ENCODE results near the gene CHN1.

Gene CHN1

DNA sequence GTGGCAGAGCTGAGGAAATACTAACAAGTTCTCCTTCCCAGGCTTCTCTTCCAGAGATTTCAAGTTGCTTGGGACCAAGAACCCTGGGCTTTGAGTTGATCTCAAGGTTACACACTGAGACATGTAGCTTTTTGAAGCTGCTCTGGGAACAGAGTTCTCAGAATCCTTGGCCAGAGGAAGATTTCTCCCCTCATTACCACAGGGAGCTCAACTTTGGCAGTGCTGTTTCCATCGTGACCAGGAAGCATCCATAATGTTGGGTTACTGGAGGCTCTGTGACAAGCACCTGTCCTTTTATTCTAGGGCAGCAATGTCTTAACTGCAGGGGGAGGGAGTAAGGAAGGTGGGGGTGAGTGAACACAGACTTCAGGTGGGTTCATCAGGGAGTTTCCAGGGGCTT lies 199.4 kb downstream of the CHN1 start:
- no peak for DNase-seq (ENCODE audit: low read depth, low spot score)
- no peak overlapping the region for H3K4me3 ChIP-seq (ENCODE audit: low read length)

DNA sequence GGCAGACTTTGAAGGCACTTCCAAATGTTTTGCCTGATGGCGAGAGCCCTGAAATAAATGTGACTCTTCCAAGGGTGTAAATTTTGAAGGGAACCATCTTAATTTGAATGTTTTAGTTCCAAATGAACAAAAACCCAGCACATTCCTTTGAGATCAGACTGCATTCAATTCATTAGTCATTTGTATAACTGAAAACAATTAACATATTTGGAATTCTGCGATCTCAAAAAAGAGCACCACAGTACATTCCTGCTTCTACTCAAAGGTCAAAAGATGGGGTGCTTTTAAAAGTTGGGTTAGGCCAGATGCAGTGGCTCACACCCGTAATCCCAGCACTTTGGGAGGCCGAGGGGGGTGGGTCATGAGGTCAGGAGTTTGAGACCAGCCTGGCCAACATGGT lies 202.7 kb downstream of the CHN1 start:
- no peak for DNase-seq (ENCODE audit: low read depth, low spot score)
- H3K4me3 ChIP-seq (ENCODE audit: low read length) = no peak overlapping the region

DNA sequence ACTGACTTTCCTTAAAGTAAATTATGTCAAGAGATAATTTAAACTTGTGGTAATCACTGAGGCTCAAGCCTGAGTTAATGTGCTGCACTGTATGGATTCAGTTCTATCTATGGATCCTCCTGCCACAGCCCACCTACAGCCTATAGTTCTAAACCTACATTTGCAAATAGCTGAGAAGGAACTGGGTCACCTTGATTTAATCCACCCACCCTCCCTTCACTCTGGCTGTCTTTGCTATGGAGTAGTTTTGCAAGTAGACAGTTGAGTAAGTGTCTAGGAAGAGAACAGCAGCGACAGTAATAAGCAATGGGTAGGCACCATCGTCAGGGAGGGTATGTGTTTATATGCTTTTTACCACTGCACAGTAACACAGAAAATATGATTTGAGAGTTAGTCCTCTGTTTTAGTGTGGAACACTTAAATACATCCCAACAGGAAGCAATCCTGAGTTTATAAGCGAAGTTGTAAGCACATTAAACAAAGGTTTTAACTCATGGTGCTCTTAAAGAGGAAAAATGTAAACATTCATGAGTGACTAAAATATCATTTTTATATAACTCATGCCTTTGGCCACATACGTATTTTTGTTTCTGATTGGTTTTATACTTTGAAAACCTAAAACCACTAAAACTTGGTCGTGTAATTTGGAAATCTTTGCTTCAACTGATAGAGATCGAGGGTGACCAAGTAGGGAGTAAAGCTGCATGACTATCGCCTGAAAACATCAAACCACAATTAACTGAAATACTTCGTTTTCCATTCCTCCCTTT lies 204.6 kb downstream of the CHN1 start:
- no peak for DNase-seq (ENCODE audit: low read depth, low spot score)
- no peak overlapping the region for H3K4me3 ChIP-seq (ENCODE audit: low read length)

DNA sequence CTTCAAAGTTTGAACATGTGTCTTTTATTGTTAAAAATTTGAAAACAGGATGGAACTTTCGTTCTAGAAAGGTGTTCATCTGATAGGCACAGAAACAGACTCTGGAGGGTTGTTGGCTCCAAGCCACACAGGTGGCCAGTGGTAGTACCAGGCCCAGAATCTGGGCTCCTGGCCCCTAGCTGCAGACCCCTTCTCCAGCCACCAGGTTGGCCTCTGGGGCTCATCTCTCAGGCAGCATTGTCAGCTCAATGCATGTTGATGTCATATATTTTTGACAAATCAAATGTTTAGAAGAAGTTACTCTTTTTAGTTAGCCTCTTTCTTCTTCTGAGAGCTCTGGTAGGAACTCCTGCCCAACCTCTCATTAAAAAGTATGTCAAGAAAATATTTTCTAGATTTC lies 206.4 kb downstream of the CHN1 start:
- H3K4me3 ChIP-seq (ENCODE audit: low read length) = no peak overlapping the region
- DNase-seq (ENCODE audit: low read depth, low spot score) = no peak

DNA sequence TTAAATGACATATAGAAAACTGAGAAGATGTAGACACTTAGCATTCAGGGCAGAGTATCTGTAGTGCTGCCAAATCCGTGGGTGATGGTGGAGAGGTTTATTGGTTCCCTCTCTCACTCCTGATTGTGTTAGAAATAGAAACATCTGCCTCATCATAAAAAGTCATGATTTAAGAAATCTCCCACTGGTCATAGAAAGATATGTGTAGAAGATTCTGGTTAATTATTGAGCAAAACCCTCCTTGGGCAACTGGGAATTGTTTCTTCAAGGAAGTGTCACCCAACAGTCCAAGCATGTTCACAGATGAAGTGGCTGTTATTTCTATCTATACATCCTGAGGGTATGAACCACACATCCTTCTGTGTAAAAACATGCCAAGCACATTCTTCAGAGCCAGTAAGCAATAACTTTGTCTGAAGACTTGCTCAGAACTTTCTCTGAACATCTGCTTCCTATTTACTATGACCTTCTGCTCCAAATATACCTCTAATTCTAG lies 207.4 kb downstream of the CHN1 start:
- no peak for DNase-seq (ENCODE audit: low read depth, low spot score)
- H3K4me3 ChIP-seq (ENCODE audit: low read length) = no peak overlapping the region

DNA sequence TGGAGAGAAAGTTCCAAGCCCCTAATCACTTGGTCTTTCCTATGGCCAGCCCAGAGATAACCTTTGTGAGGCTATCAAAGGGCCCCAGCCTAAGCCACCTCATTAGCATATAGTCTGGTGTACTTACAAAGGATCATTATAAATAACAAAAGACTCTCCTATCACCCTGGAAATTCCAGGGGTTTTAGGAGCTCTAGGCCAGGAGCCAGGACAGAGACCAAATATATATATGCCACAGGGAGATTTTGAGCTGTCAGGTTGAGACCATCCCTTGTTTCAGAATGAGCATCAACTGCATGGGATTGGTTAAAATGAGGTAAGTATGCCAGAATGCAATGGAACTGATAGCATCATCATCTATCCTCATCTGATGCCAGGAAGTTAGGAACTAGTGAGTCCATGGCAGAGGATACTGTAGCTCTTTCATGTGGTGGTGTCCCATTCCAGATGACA lies 208.8 kb downstream of the CHN1 start:
- no peak for DNase-seq (ENCODE audit: low read depth, low spot score)
- no peak overlapping the region for H3K4me3 ChIP-seq (ENCODE audit: low read length)

DNA sequence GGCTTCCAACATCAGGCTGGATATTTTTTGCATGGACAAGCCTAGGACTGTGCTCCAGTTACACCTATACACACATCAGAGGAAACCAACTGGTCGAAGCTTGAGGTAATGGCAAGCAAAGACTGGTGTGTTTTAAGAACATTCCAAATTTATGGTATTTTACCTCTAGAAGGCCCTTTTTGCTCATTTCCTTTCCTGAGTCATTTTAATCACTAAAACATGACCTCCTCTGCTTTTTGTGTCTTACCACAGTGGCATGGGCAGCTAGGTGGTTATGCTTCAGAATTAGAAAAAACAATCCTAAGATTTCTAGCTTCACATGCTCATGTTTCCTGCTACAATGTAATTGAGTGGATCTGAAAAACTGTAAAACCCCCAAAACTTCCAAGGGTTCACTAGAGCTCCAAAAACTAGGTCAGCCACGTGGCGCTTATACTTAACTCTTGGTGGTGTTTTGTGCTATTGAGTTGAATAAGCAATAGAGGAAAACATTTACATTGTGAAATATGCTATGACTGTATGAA lies 210.3 kb downstream of the CHN1 start:
- no peak overlapping the region for H3K4me3 ChIP-seq (ENCODE audit: low read length)
- no peak for DNase-seq (ENCODE audit: low read depth, low spot score)

DNA sequence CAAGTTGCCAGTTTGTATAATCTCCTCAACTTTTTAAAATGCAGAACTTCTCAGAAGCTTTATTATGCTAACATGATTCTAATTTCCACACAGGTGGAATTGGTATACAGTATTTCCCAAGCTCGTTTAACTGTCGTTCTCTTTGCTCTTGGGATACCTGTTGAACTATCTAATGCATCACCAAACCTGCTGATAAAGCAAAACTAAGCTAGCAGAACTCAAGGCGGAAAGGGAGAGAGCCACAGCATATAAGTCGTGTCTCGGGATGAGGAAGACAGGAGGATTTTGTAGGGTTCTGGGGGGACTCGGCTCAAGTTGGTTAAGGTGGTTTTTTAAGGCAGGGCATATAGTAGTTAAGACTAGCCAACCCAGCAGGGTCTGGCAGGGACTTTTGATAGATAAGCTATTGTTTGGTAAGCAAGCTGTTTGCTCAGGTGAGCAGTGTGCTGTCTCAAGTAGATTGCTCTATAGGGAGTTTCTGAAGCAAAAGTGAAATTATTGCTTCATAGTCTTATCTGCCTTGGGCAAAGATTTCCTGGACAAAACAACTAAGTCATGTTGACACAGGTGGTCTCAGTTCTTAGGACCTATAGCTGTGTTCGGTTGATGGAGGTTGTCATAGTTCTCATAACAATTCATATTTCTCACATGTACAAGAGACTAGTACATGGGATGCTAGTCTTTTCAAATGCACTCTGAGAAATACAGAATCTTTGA lies 212.7 kb downstream of the CHN1 start:
- DNase-seq (ENCODE audit: low read depth, low spot score) = no peak
- no peak overlapping the region for H3K4me3 ChIP-seq (ENCODE audit: low read length)

DNA sequence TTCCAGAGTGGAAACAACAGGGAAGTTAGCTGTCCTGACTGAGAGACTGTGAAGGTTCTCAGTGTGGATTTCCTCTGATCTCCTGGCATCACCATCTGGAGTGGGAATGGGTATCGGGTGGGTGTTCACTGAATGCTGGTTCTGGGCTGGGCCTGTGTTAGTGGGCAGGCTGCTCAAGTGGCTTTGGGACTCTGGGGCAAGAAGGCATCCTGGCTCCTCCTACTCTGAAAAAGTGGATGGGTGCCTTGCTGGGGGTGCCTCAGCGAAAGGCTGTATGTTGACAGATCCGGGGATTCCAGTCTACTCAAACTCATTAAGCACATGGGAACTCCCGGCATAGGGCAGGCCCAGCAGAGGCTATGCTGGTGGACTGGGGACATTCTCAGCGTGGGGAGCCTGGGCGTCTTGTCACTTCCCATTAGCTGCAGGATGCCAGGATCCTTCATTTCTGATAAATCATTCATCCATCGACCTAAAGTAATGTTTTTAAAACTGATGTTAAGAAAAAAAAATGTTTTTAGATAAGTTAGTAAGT lies 213.4 kb downstream of the CHN1 start:
- no peak overlapping the region for H3K4me3 ChIP-seq (ENCODE audit: low read length)
- DNase-seq (ENCODE audit: low read depth, low spot score) = no peak

DNA sequence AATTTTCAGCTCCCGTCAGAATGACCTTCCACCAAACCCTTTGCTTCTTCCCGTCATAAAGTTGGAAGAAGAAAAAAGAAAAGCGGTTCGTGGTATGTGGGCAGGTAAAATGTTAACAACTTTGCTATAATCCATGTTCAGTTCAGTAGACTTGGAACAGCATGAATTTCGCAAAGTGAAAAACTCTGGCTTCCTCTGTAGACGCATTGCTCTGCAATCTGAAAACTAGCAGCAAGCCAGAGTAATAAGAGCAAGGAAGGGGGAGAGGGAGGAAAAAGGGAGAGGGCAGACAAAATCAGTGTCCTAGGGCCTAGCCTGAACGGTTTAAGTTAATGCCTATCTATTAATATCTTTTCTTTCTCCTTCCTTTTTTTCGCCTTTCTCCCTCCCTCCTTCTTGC lies 214.2 kb downstream of the CHN1 start:
- no peak for DNase-seq (ENCODE audit: low read depth, low spot score)
- H3K4me3 ChIP-seq (ENCODE audit: low read length) = no peak overlapping the region

DNA sequence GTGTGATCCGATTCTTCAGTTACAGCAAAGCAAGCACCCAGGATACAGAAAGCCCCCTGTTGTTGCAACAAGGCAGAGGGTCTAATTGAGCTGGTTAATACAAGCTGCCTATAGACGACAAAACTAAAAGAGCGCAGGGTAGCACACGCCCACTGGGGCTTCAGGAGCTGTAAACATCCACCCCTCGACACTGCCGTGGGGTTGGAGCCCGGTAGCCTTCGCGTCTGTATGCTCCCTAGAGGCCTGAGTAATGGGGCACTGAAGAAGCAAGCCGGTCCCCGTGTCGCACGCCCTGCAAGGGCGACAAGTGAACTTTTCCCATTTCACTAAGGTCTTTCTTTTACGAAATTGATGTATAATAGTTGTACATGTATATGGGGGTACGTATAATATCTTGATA lies 216.2 kb downstream of the CHN1 start:
- DNase-seq (ENCODE audit: low read depth, low spot score) = no peak
- H3K4me3 ChIP-seq (ENCODE audit: low read length) = no peak overlapping the region

DNA sequence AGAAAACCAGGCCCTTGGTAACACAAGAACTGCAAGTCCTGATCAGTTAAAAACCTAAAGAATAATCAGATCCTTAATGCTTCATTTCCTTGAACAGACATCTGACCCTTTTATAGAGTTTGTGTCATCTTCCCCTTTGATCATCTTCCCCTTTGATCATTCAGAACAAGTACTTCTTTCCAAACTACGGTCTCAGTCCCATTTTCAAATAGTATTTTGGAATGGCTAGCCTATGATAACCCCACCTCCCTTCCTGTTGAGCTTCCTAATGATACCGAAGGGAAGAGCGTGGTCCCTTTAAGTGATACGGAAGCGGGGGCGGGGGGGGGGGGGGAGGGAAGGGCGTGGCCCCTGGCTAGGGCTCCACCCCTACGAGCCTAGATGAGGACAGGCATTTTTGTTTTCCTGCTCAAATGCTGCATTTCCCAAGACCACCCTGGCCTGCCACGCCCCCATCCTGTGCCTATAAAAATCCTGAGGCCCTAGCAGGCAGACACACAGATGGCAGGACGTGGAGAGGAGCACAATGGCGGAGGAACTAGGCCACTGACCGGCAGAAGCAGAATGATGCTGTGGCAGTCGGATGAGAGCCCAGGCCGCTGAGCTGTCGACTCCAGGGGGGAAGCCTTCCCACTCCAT lies 216.8 kb downstream of the CHN1 start:
- H3K4me3 ChIP-seq (ENCODE audit: low read length) = no peak overlapping the region
- no peak for DNase-seq (ENCODE audit: low read depth, low spot score)

DNA sequence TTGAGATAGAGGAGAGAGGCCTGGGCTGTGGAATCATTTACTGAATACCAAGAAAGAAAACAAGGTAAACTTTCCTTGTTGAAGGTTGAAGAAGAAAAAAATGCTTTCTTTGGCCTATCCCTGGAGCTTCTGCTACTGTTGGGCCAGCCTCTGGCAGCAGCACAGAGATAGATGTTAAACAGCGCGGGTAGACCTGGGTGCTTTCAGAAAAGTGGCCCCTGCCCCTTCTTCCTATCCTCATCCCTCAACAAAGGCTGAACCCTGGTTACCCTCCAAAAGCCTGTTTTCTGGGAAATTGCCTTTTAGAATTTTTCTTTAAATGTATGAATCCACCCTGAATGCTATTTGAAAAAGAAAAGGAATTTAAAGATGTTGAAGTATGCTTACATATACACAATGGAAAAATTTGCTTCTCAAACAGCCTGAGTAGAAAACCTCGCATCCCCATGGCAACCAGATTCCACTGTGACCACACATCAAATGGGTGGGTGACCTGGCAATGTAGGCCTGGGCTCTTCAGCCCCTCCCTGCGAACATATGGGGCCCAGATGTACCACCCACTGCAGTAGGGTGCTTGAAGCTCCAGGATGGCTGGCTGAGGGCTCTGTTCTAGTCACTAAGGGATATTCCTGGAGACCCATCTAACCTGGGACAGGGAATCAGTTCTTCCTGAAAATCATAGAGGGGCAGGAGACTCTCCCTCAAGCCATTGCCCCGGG lies 217.5 kb downstream of the CHN1 start:
- DNase-seq (ENCODE audit: low read depth, low spot score) = peak; percentile 57
- no peak overlapping the region for H3K4me3 ChIP-seq (ENCODE audit: low read length)

DNA sequence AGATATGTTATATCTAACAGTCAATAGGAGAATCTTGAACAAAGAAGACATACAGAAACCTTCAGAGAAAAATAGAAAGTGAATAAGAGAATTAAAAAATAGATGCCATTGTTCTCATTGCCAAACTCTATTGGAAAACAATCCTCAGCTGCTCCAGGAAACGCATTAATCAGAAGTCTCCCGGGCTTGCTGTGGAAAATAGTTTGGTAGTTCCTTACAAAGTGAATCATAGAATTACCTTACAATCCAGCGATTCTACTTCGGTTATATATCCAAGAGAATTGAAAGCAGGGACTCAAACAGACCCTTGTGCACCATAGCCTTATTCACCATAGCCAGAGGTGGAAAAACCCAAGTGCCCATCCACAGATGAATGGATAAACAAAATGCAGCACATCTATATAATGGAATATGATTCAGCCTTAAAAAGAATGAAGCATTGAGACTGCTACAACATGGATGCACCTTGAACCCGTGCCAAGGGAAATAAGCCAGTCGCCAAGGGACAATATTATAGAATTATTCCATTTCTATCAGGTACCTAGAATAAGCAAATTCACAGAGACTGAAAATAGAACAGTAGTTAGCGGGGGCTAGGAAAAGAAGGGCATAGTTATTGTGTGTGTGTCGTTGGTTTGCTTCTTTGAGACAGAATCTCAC lies 219.0 kb downstream of the CHN1 start:
- H3K4me3 ChIP-seq (ENCODE audit: low read length) = no peak overlapping the region
- no peak for DNase-seq (ENCODE audit: low read depth, low spot score)

DNA sequence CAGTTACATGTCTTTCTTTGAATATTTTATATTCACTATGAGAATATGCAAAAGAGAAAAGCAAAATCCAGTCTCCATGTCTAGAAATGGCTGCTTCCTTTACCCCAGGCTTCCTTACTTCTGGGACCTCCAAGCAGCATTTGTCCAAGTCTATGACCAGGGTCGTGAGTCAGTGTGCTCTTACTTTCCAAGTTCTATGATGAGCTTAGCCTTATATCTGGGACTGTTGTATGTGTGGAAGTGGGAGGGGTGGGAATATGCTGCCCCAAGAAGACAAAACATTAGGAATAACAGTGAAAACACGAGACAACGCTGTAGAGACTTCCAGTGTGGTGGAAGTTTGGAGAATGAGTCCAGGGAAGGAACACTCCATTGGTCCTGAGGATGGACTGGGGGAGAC lies 219.7 kb downstream of the CHN1 start:
- H3K4me3 ChIP-seq (ENCODE audit: low read length) = no peak overlapping the region
- no peak for DNase-seq (ENCODE audit: low read depth, low spot score)

DNA sequence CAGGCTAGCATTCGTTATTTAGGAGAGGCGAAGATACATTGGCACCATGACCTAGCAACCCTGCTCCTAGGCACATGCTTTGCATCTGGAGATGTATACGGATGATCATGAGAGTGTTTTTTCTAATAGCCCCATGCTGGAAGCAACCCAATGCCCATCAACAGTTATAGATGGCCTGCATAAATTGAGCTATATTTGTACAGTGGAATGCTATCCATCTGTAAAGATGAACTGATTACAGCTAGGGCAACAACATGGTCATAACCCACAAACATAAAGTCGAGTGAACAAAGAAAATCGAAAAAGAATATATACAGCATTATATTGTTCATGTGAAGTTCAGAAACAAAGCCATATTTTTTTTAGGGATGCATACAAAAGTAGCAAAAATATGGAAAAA lies 220.3 kb downstream of the CHN1 start:
- no peak for DNase-seq (ENCODE audit: low read depth, low spot score)
- no peak overlapping the region for H3K4me3 ChIP-seq (ENCODE audit: low read length)

DNA sequence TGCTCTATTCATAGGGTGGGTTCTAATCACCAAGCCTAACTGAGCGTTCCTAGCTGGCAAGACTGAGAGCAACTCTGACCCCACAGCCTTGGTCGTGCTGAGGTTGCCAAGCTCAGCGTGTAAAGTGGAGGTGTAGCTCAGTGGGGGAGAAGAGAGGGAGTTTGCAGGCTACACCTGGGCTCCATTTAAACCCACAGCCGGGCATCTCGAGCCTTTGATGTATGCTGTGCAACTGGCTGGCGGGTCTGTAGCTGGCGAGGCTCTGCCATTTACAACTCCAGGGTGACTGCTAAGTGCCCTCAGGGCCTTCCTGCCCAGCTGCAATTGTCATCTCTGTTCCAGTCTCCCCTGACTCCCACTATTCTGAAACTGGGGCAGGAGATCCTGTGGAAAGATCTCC lies 220.9 kb downstream of the CHN1 start:
- no peak overlapping the region for H3K4me3 ChIP-seq (ENCODE audit: low read length)

DNA sequence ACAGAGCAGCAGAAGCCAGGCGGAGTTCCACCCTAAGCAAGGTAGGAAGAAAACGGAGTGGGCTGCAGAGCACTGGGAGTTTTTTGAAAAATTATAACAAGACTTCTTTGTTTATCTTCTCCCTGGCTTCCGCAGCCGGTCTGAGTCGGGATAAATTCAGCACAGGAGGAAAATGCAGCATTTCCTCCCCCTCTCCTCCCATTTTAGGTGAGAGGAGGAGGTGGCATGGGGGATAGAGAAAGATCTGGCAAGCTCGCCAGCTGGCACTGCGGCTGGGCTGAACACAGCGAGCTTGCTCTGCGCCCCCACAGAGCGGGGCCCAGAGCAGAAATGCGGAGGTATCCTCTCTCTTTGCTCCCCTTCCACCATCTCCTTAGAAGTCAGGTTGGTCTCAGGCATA lies 223.2 kb downstream of the CHN1 start:
- no peak for DNase-seq (ENCODE audit: low read depth, low spot score)
- no peak overlapping the region for H3K4me3 ChIP-seq (ENCODE audit: low read length)

More for the DNA sequence above, 220.9 kb downstream of the CHN1 start:
- DNase-seq (ENCODE audit: low read depth, low spot score) = peak; percentile 83

DNA sequence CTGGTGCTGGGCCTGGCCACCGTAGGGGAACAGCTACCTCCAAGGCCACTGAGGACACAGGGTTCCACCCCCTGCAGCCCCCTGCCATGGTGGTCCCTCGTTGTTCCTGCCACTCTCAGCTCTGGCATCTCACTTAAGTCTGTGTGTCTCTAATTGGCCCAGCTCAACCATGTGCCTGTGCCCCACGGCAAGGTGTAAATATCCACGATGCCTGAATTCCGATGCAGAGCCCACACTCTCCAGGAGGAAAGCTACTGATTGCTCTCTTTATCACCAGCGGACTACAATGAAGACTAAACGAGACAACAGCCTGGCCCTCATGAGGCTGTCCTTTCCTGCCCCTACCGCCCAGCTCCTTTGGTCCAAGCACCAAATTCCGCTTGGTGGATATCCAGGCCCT lies 223.9 kb downstream of the CHN1 start:
- DNase-seq (ENCODE audit: low read depth, low spot score) = no peak

More for the DNA sequence above, 223.9 kb downstream of the CHN1 start:
- no peak overlapping the region for H3K4me3 ChIP-seq (ENCODE audit: low read length)
